ENCODE results near the gene ZNF219. TPM values are rescaled to one million over a fixed set of nuclear protein-coding genes. Genes with fewer than 3 reads are reported as not detected.
"Not testable (repeated sequence)": the region's sequence is repeated elsewhere in the genome, so short reads cannot be mapped to it uniquely, and the experiment has no call there.

ZNF219 gene
- total RNA-seq, 3 donors from 2014 or later: 32.4 to 62.2 (median 32.8) TPM

DNA sequence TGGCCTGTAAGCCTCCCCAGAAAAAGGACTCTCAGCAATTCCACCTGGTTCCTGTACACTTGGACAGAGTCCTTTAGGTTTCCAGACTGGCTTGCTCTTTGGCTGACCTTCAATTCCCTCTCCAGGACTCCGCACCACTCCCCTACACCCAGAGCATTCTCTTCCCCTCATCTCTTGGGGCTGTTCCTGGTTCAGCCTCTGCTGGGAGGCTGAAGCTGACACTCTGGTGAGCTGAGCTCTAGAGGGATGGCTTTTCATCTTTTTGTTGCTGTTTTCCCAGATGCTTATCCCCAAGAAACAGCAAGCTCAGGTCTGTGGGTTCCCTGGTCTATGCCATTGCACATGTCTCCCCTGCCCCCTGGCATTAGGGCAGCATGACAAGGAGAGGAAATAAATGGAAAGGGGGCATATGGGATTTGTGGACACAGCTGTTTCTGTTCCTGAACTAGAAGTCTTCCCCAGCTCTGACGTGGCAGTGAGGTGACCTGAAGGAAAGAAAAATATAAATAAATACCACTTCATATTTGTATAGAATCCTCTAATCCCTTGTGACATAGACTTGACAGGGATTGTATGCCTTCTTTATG lies 55.0 kb downstream of the ZNF219 start:
- Histone ChIP-seq H3K27me3 (no peaks in the 10 kb centered on the region), H3K4me3 (no peak overlapping the region), H3K27ac (peak overlapping the region; percentile 70 to 84), H3K36me3 (no peaks in the 10 kb centered on the region), H3K9me3 (no peaks in the 10 kb centered on the region), H3K4me1 (peaks cover 0 to 31% of the 10 kb centered on the region in 2 donors)
- intact Hi-C loops (cut with DNase I; ENCODE audit: low total_unique reads): no loop called here
- no peak for DNase-seq (ENCODE audit: low spot score in 2 of 2)
- TF ChIP-seq POLR2AphosphoS5 (IDR thresholded peaks at IDR 0.05): no peak
- TF ChIP-seq, protein P1, sequence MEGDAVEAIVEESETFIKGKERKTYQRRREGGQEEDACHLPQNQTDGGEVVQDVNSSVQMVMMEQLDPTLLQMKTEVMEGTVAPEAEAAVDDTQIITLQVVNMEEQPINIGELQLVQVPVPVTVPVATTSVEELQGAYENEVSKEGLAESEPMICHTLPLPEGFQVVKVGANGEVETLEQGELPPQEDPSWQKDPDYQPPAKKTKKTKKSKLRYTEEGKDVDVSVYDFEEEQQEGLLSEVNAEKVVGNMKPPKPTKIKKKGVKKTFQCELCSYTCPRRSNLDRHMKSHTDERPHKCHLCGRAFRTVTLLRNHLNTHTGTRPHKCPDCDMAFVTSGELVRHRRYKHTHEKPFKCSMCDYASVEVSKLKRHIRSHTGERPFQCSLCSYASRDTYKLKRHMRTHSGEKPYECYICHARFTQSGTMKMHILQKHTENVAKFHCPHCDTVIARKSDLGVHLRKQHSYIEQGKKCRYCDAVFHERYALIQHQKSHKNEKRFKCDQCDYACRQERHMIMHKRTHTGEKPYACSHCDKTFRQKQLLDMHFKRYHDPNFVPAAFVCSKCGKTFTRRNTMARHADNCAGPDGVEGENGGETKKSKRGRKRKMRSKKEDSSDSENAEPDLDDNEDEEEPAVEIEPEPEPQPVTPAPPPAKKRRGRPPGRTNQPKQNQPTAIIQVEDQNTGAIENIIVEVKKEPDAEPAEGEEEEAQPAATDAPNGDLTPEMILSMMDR (IDR thresholded peaks at IDR 0.05): no peak
- TF ChIP-seq POLR2A (IDR thresholded peaks at IDR 0.05): no peak

DNA sequence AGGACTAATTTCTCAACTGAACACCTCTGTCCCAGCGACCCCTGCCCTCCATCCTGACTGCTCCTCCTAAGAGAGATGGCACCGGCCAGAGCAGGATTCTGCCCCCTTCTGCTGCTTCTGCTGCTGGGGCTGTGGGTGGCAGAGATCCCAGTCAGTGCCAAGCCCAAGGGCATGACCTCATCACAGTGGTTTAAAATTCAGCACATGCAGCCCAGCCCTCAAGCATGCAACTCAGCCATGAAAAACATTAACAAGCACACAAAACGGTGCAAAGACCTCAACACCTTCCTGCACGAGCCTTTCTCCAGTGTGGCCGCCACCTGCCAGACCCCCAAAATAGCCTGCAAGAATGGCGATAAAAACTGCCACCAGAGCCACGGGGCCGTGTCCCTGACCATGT lies 55.5 kb downstream of the ZNF219 start:
- H3K27ac ChIP-seq: peak overlapping the region; percentile 70 to 84
- H3K4me1 ChIP-seq: peaks cover 0 to 32% of the 10 kb centered on the region in 2 donors
- TF ChIP-seq, protein P1 (IDR thresholded peaks at IDR 0.05): no peak
- TF ChIP-seq POLR2AphosphoS5 (IDR thresholded peaks at IDR 0.05) (no peak), POLR2A (IDR thresholded peaks at IDR 0.05) (no peak)
- no peaks in the 10 kb centered on the region for H3K9me3 ChIP-seq
- intact Hi-C loops (cut with DNase I; ENCODE audit: low total_unique reads): no loop called here
- no peaks in the 10 kb centered on the region for H3K36me3 ChIP-seq
- H3K4me3 ChIP-seq: peak overlapping the region in 1 of 3 donors; percentile 27
- no peak for DNase-seq (ENCODE audit: low spot score in 2 of 2)
- H3K27me3 ChIP-seq: no peaks in the 10 kb centered on the region

DNA sequence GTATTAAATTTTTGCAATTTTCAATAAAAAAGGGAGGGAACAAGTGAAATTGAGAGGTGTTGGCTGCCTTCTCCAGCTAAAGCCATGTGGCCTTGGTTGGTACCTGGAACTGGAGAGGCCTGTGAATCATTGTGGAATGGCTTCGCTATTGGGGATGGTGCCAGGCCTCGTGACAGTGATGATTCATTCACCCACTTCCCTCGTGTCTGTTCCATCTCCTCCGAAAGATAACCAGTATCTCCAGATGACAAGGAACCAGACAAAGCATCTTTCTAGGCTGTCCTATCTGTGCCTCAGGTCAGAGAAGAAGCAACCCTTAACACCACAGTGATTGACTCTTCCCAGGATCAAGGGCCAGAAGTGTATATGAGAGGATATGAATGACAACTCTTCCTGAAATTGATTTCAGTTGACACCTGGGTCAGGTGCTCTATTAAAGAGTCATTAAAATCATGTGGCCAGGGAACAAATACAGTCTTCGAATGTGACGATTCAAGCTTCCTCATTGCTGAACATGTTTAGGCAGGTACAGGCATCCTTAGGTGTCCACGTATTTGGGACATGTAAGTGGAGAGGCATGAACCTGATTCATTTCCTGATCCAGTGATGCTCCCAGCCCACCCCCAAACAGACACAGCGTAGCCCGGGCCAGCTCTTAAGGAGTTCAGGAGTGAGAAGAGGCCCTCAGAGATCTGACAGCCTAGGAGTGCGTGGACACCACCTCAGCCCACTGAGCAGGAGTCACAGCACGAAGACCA lies 56.6 kb downstream of the ZNF219 start, which contains the start of gene RNASE7:
Gene RNASE7, plus strand, starts transcription at position 687 of the 758 bp plus-strand sequence. CDS start 631 bp downstream, outside the sequence.
- Histone ChIP-seq H3K36me3 (no peaks in the 10 kb centered on the region), H3K9me3 (no peaks in the 10 kb centered on the region), H3K4me3 (peak within 1 kb of the TSS in 1 of 3 donors; percentile 27), H3K4me1 (peaks cover 0 to 32% of the 10 kb centered on the region in 2 donors), H3K27ac (peak within 1 kb of the TSS; percentile 70 to 84), H3K27me3 (no peaks in the 10 kb centered on the region)
- DNase-seq (ENCODE audit: low spot score in 2 of 2): peak in 1 of 2 donors; percentile 78
- no peak for TF ChIP-seq POLR2A (IDR thresholded peaks at IDR 0.05)
- peak in 2 of 3 donors; percentile 19 to 27 for TF ChIP-seq POLR2AphosphoS5 (IDR thresholded peaks at IDR 0.05)
- TF ChIP-seq, protein P1 (IDR thresholded peaks at IDR 0.05): no peak
- intact Hi-C loops (cut with DNase I; ENCODE audit: low total_unique reads): no loop called here

DNA sequence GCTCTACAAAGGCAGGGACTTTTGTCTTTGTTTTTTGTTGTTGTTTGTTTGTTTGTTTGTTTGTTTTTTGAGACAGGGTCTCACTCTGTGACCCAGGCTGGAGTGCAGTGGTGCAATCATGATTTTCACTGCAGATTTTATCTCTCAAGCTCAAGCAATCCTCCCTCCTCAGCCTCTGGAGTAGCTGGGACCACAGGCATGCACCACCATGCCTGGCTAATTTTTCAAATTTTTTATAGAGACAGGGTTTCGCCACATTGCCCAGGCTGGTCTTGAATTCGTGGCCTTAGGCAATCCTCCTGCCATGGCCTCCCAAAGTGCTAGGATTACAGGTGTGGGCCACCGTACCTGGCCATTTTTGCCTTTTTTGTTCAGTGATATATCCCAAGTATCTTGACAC lies 57.5 kb downstream of the ZNF219 start:
- intact Hi-C loops (cut with DNase I; ENCODE audit: low total_unique reads); H3K27me3 ChIP-seq: not testable (repeated sequence)
- peaks cover 0 to 32% of the 10 kb centered on the region in 2 donors for H3K4me1 ChIP-seq

DNA sequence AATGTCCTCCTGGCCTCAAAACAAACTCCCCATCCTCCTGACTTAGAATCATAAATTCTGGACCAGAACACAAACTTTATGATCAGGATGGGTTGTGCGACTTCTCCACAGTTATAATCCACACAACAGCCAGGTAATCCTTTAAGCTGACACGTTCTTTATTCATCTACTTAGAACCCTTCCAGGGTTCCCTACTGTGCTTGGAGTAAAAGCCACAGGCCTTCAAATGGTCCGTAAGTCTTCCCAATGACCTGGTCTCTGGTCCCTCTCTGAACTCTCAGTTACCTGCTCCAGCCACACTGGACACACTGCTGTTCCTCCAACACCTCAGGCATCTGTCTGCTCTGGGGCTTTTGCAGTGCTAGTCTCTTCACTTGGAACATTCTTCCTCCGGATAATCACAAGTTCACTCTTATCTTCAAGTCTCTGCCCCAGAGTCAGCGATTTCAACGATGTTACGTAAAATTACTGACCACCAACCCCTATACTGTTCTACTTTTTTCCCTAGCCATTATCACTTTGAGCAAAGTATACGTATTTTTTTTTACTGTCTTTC lies 58.0 kb downstream of the ZNF219 start:
- Histone ChIP-seq H3K27ac (peak overlapping the region; percentile 70 to 80), H3K4me3 (no peak overlapping the region), H3K9me3 (no peaks in the 10 kb centered on the region), H3K4me1 (peaks cover 0 to 32% of the 10 kb centered on the region in 2 donors), H3K27me3 (no peaks in the 10 kb centered on the region), H3K36me3 (no peaks in the 10 kb centered on the region)
- intact Hi-C loops (cut with DNase I; ENCODE audit: low total_unique reads): no loop called here
- no peak for DNase-seq (ENCODE audit: low spot score in 2 of 2)
- no peak for TF ChIP-seq POLR2AphosphoS5 (IDR thresholded peaks at IDR 0.05)
- no peak for TF ChIP-seq POLR2A (IDR thresholded peaks at IDR 0.05)
- TF ChIP-seq, protein P1 (IDR thresholded peaks at IDR 0.05): peak in 1 of 3 donors; percentile 4

More for the DNA sequence above, 57.5 kb downstream of the ZNF219 start:
- H3K27ac ChIP-seq: peak overlapping the region; percentile 70 to 84
- H3K36me3 ChIP-seq; H3K9me3 ChIP-seq; H3K4me3 ChIP-seq; DNase-seq (ENCODE audit: low spot score in 2 of 2): not testable (repeated sequence)

Other genes starting within 250 kb of the ZNF219 start
- not detected for gene RNASE3, start 207.3 kb downstream of the ZNF219 start, total RNA-seq
- 1 to 10 TPM; 1.3 to 3.2 (median 2.0) TPM for gene RNASE2, start 143.2 kb downstream of the ZNF219 start, total RNA-seq
- gene METTL17, start 108.7 kb downstream of the ZNF219 start, total RNA-seq: 100 to 1,000 TPM in 1 of 3 donors, 10 to 100 TPM in 2; 78.6 to 105 (median 89.5) TPM
- gene SLC39A2, start 99.4 kb downstream of the ZNF219 start, total RNA-seq: under 1 TPM in 1 of 3 donors, not detected in 2; 0.59 TPM
- 100 to 1,000 TPM; 251 to 693 (median 258) TPM for gene NDRG2, start 73.6 kb downstream of the ZNF219 start, total RNA-seq
- gene TPPP2, start 68.4 kb downstream of the ZNF219 start, total RNA-seq: under 1 TPM in 1 of 3 donors, not detected in 2; 0.15 TPM
- gene RNASE13, start 63.8 kb downstream of the ZNF219 start, total RNA-seq: not detected
- 1 to 10 TPM in 2 of 3 donors, not detected in 1; 1.6 to 3.1 TPM for gene RNASE7, start 56.3 kb downstream of the ZNF219 start, total RNA-seq
- not detected for gene RNASE8, start 40.8 kb downstream of the ZNF219 start, total RNA-seq
- 10 to 100 TPM; 33.7 to 51.4 (median 40.6) TPM for gene ARHGEF40, start 28.4 kb downstream of the ZNF219 start, total RNA-seq
- gene TMEM253, start 2.4 kb upstream of the ZNF219 start, total RNA-seq: 1 to 10 TPM in 1 of 3 donors, under 1 TPM in 2; 0.44 to 1.3 (median 0.98) TPM
- gene OR5AU1, start 57.4 kb upstream of the ZNF219 start, total RNA-seq: not detected
- gene HNRNPC, start 170.8 kb upstream of the ZNF219 start, total RNA-seq: 100 to 1,000 TPM; 386 to 760 (median 480) TPM
- 10 to 100 TPM in 1 of 3 donors, under 1 TPM in 2; 0.33 to 10.4 (median 0.48) TPM for gene RPGRIP1, start 181.4 kb upstream of the ZNF219 start, total RNA-seq

Measured in breast epithelium (tissue), 4 donors.